ENCODE results near the gene PLBD2. TPM values are rescaled to one million over a fixed set of nuclear protein-coding genes. Genes with fewer than 3 reads are reported as not detected.

PLBD2 gene
- polyA plus RNA-seq, 1 experiment = 16.0 TPM

DNA sequence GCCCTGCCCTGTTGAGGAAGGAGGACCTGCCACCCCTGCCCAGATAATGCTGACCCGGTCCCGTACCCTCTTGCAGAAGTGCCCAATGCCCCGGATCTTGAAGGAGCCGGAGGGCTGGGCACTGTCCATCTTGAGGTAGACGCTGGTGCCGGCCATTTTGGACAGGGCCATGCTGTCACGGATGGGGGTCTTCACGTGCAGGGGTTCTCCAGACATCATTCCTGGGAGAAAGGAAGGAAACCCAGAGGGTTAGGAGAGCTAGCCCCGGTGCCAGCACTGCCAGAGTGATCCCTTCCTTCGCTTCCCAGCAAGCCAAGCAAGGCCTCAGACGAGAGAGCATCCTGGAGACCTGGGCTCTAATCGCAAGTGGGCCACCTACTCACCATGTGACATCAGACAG lies 41.1 kb downstream of the PLBD2 start:
- POLR2A ChIA-PET = interaction anchor here (0.7 kb wide), 1 partner anchor 146 kb away, joined by 3 read pairs; no protein-coding TSS in a partner anchor
- Histone ChIP-seq H3K9me3 (ENCODE audit: control insufficient read depth, insufficient read depth, low read length) (no peaks in the 10 kb centered on the region), H3K27me3 (ENCODE audit: control insufficient read depth, insufficient read depth, low read length) (peaks cover 9% of the 10 kb centered on the region), H3K4me3 (ENCODE audit: low read depth, low read length) (no peak overlapping the region), H3K27ac (ENCODE audit: low read depth, low read length) (no peak overlapping the region)
- TF ChIP-seq CTCF (IDR thresholded peaks at IDR 0.05; ENCODE audit: low read depth, low read length) = no peak
- CTCF ChIA-PET = no interaction called here
- DNase-seq (ENCODE audit: low read depth, low spot score) = no peak

DNA sequence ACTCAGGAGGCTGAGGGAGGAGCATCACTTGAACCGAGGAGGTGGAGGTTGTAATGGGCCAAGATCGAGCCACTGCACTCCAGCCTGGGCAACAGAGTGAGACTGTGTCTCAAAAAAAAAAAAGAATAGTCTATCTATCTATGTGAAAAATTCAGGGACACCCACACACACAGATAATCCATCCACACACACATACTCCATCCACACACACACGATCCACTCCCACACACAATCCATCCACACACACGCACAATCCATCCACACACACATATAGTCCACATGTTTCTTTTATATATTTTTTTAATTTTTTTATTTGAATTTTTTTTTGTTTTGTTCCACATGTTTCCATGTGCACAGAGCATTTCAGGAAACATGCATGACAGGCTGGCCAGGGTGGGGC lies 42.0 kb downstream of the PLBD2 start:
- Histone ChIP-seq H3K4me3 (ENCODE audit: low read depth, low read length) (no peak overlapping the region), H3K9me3 (ENCODE audit: control insufficient read depth, insufficient read depth, low read length) (no peaks in the 10 kb centered on the region), H3K27me3 (ENCODE audit: control insufficient read depth, insufficient read depth, low read length) (peaks cover 9% of the 10 kb centered on the region), H3K27ac (ENCODE audit: low read depth, low read length) (no peak overlapping the region)
- no peak for DNase-seq (ENCODE audit: low read depth, low spot score)
- CTCF ChIA-PET = interaction anchor here (1.6 kb wide), 1 partner anchor 25 kb away, joined by 7 read pairs; no protein-coding TSS in a partner anchor
- TF ChIP-seq CTCF (IDR thresholded peaks at IDR 0.05; ENCODE audit: low read depth, low read length) = no peak
- POLR2A ChIA-PET = interaction anchor here (0.7 kb wide), 1 partner anchor 147 kb away, joined by 3 read pairs; no protein-coding TSS in a partner anchor

GRCh38 chr12:113401066-113402000 lies 42.9 kb downstream of the PLBD2 start:
- Histone ChIP-seq H3K27me3 (ENCODE audit: control insufficient read depth, insufficient read depth, low read length) (peaks cover 9% of the 10 kb centered on the region), H3K27ac (ENCODE audit: low read depth, low read length) (no peak overlapping the region), H3K9me3 (ENCODE audit: control insufficient read depth, insufficient read depth, low read length) (no peaks in the 10 kb centered on the region), H3K4me3 (ENCODE audit: low read depth, low read length) (no peak overlapping the region)
- no peak for DNase-seq (ENCODE audit: low read depth, low spot score)
- TF ChIP-seq CTCF (IDR thresholded peaks at IDR 0.05; ENCODE audit: low read depth, low read length) = no peak
- POLR2A ChIA-PET = no interaction called here
- CTCF ChIA-PET = interaction anchor here (1.6 kb wide), 1 partner anchor 24 kb away, joined by 7 read pairs; no protein-coding TSS in a partner anchor

DNA sequence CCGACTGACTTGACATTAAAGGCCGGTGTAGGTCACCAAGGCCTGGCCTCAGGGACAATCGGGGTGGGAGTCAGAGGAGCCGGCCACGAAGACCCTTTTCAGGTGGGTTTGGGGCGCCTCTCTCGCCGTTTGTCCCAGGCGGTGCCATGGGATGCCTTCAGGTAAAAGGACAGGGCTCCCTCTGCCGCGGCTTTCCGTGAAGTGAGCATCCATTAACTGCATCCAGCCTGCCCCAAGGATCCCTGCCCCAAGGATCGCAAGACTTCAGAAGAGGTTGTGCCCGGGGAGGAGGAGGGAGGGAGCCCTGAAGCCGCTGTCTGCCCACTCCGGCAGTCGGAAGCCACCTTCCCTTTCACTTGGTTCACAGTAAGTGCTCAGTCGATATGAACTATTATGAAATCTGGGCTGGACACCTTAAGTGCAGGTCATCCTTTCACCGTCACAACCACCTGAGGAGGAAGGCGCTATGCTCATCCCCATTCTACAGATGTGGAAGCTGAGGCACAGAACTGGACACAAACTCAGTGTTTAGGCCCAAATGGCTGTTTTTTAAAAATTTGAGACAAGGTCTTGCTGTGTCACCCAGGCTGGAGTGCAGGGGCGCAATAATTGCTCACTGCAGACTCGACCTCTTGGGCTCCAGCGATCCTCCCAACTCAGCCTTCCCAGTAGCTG lies 44.3 kb downstream of the PLBD2 start:
- Histone ChIP-seq H3K27ac (ENCODE audit: low read depth, low read length) (no peak overlapping the region), H3K9me3 (ENCODE audit: control insufficient read depth, insufficient read depth, low read length) (no peaks in the 10 kb centered on the region), H3K4me3 (ENCODE audit: low read depth, low read length) (no peak overlapping the region), H3K27me3 (ENCODE audit: control insufficient read depth, insufficient read depth, low read length) (peaks cover 3% of the 10 kb centered on the region)
- ChIA-PET POLR2A (no interaction called here), CTCF (interaction anchor here (0.5 to 1.5 kb wide), 2 partner anchors 23 to 27 kb away, joined by 3 read pairs; no protein-coding TSS in a partner anchor)
- DNase-seq (ENCODE audit: low read depth, low spot score) = no peak
- no peak for TF ChIP-seq CTCF (IDR thresholded peaks at IDR 0.05; ENCODE audit: low read depth, low read length)

Measured in AG04450 (cell line).